Epidermal melanocyte (primary cell): ENCODE measurements around the gene RCOR1.
"Not testable (repeated sequence)": the region's sequence is repeated elsewhere in the genome, so short reads cannot be mapped to it uniquely, and the experiment has no call there.

Source experiments
- DNase-seq: peaks from one replicate; pipeline ENCODE4 v3.0.0; 2011; ENCODE audit warnings: low spot score; ENCODE audit not compliant: insufficient read length

RCOR1 gene

DNA sequence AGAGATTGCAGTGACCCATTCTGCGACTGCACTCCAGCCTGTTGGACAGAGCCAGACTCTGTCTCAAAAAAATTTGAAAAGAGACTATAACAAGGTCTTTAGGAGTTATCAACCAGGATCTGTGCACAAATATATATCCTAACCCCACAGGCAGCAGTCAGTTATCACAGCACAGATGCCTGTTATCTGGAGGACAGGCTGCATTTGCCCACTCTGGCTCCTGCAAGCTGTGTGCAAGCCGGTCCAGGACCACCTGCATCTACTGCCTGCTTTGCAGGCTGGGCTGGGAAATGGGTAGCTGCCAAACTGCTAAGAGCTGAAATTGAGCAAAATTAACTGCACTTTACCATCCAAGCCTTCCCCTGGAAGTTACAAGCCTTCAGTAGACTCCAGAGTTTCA is 21.4 kb upstream of the RCOR1 start:
- no peak for DNase-seq

DNA sequence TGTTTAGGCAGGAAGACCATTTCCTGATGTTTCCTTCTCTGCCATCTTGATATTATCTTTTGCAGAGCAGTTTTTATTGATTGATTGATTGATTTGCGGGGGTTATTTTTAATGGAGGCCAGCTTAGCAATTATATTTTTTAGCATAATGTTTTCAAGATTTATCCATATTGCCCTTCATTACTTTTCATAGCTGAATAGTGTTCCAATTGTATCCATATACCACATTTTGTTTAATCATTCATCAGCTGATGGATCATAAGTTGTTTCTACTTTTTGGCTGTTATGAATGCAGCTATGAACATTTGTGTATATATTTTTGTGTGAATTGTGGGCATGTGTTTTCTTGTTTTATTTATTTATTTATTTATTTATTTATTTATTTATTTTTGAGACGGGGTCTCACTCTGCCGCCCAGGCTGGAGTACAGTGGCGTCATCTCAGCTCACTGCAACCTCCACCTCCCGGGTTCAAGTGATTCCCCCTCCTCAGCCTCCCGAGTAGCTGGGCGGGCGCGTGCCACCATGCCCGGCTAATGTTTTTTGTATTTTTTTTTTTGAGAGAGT is 20.9 kb upstream of the RCOR1 start:
- no peak for DNase-seq

DNA sequence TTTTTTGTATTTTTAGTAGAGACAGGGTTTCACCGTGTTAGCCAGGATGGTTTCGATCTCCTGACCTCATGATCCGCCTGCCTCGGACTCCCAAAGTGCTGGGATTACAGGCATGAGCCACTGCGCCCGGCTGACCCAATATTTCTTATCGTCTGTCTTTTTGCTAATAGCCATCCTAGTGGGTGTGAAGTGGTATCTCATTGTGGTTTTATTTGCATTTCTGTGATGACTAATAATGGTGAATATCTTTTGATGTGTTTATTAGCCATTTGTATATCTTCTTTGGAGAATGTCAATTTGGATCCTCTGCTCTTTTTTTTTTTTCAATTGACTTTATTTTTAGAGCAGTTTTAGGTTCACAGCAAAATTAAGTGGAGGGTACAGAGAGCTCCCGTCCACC is 19.3 kb upstream of the RCOR1 start:
- DNase-seq = not testable (repeated sequence)

- DNase-seq = no peak
Measured at GRCh38 chr14:102573591-102574046, 18.8 kb upstream of the RCOR1 start.

- DNase-seq = no peak
Measured at GRCh38 chr14:102574281-102575159, 17.9 kb upstream of the RCOR1 start.

GRCh38 chr14:102575160-102575845 is 17.1 kb upstream of the RCOR1 start:
- no peak for DNase-seq

DNA sequence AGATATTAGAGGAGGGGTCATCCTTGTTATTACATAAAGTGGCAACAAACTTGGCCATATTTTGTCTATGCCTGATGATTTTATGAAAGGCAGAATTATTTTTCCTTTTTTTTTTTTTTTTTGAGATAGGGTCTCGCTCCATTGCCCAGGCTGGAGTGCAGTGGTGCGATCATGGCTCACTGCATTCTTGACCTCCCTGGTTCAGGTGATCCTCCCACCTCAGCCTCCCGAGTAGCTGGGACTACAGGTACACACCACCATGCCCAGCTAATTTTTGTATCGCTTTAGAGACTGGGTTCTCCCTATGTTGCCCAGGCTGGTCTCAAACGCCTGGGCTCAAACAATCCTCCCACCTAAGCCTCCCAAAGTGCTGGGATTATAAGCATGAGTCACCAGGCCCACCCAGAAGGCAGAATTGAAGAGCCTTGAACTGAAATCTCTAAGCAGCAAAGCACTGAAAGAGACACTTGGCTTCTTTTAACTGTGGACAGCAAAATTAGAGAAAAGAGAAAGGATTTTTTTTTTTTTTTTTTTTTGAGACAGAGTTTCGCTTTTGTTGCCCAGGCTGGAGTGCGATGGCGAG is 16.5 kb upstream of the RCOR1 start:
- DNase-seq = not testable (repeated sequence)

GRCh38 chr14:102578821-102579220 is 13.6 kb upstream of the RCOR1 start:
- DNase-seq = no peak

DNA sequence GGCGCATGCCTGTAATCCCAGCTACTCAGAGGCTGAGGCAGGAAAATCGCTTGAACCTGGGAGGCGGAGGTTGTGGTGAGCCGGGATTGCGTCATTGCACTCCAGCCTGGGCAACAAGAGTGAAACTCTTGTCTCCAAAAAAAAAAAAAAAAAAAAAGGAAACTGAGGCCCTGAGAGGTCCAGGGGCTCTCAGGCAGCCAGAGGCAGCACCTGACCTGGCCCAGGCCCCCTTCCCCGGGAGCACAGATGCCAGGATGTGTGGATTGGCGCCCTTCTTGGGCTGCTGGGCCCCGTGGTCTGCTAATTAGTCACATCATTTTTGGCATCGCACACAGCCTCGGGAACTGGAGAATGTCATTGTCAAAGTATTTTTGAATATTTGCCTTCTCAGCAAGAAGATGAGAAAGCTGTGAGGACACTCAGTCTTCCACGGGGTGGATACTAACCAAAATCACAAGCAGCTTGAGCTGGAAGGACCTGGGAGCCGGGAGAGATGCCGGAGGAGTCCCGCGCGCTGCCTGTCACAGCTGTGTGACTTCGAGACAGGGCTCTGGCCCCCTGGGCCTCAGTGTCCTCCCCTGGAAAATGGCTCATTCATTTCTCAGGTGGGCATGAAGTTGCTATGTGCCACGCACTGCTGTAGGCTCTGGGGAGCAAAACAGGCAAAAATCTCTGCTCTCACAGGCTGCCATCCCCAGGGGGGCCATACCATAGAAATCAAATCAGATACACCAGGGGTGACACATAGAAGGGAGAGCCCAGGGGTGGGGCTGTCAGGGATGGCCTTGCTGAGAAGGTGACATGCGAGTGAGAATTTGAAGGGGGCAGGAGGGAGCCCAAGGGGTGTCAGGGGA is 12.5 kb upstream of the RCOR1 start:
- DNase-seq = peak; percentile 57

- DNase-seq = no peak
Measured at GRCh38 chr14:102580550-102581110, 11.8 kb upstream of the RCOR1 start.

GRCh38 chr14:102581193-102581592 is 11.3 kb upstream of the RCOR1 start:
- no peak for DNase-seq

DNA sequence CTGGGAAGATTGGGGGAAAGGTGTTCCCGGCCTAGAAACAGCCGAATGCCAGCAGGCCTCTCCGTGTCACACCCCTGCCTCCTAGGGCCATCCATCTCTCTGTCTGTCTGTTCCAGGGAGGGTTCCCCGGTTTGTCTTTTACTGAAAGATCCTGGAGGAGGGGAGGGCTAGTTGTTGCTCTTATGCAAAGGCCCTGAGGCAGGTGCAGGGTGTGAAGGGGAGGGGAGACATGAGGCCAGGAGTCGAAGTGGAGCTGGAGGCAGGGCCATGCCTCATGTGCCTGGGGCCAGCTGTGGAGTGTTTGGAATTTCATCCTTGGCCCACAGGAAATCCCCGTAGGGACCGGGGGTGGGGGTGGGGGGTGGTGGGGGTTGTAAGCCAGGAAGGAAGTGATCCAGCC is 8.7 kb upstream of the RCOR1 start:
- no peak for DNase-seq

GRCh38 chr14:102584871-102585869 is 7.3 kb upstream of the RCOR1 start:
- no peak for DNase-seq

- DNase-seq = no peak
Measured at GRCh38 chr14:102586420-102587104, 5.9 kb upstream of the RCOR1 start.

GRCh38 chr14:102588821-102589220 is 3.6 kb upstream of the RCOR1 start:
- DNase-seq = no peak

GRCh38 chr14:102589761-102590290 is 2.6 kb upstream of the RCOR1 start:
- DNase-seq = no peak

GRCh38 chr14:102590667-102591099 is 1.8 kb upstream of the RCOR1 start:
- no peak for DNase-seq

DNA sequence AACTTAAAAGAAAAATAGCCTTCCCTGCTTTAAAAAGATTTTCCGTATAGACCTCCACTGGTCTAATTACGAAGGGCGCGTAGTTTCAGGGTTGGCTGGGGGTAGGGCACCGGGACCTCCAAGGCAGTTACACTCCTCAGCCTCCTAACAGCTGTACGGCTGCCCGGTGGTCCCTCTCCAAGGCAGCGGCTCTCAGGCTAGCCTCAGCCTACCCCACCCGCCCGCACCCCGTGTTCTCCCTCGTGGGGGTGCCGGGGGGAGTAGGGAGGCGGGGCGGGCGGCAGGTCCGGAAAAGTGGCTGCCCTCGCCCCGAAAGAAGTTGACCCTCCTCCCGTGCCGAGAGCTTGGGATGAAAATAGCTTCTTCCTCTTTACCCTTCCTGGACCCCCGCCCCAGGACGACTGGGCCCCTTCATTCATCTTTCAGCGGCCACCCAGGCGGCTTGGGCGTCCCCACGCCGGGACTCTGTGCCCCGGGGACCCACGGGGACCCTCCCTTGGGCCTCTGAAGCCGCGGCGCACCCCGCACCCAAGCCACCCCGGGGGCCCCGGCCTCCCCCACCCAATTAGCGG is 991 bp upstream of the RCOR1 start:
- no peak for DNase-seq
